Esophagus muscularis mucosa (tissue), 4 donors: ENCODE measurements around the gene CAMSAP2. TPM values are rescaled to one million over a fixed set of nuclear protein-coding genes. Genes with fewer than 3 reads are reported as not detected.

ENCODE experiments used
- DNase-seq: peaks from one replicate; pipeline ENCODE4 v3.0.0-alpha.2; 2017; ENCODE audit errors: extremely low spot score
- H3K27ac ChIP-seq, 4 donors: fragments of 200-600 bp; sonication (generic); replicated peaks in 1 of 4; 1 replicate in 3 of 4; 2 replicates in 1 of 4; pipeline ENCODE4 v1.5.1; 2016 to 2019; ENCODE audit warnings: mild to moderate bottlenecking in 1 of 4
- H3K27me3 ChIP-seq, 4 donors: fragments of 200-600 bp; sonication (generic); one replicate each; pipeline versions ENCODE4 v1.5.1 to v1.6.0; 2016 to 2019
- H3K36me3 ChIP-seq, 4 donors: fragments of 200-600 bp; sonication (generic); one replicate each; pipeline ENCODE4 v1.5.1; 2016 to 2019
- H3K4me1 ChIP-seq, 4 donors: fragments of 200-600 bp; sonication (generic); one replicate each; pipeline ENCODE4 v1.5.1; 2016 to 2019
- H3K4me3 ChIP-seq, 4 donors: fragments of 200-600 bp; sonication (generic); 1 replicate in 2 of 4; 2 replicates in 2 of 4; pipeline ENCODE4 v1.5.1; 2016 to 2019; ENCODE audit warnings: mild to moderate bottlenecking in 4 of 4, moderate library complexity in 1 of 4
- H3K9me3 ChIP-seq, 4 donors: fragments of 200-600 bp; sonication (generic); 1 replicate in 3 of 4; 2 replicates in 1 of 4; pipeline ENCODE4 v1.5.1; 2016 to 2019
- CTCF ChIP-seq, 3 experiments: fragments of 200-600 bp in 2 of 3; fragments of 450-650 bp in 1 of 3; sonication (generic) in 2 of 3; IDR thresholded peaks; one replicate each; pipeline ENCODE4 v1.5.1; 2017 to 2019; ENCODE audit warnings: antibody characterized with exemption in 3 of 3, mild to moderate bottlenecking in 2 of 3, moderate library complexity in 1 of 3
- EP300 ChIP-seq: sonication (generic); formaldehyde crosslinking; IDR thresholded peaks from one replicate; pipeline ENCODE4 v1.6.1; 2017; ENCODE audit warnings: antibody characterized with exemption
- POLR2A ChIP-seq: fragments of 450-650 bp; IDR thresholded peaks from one replicate; pipeline ENCODE4 v1.6.1; 2017; ENCODE audit warnings: antibody characterized with exemption, moderate library complexity, mild to moderate bottlenecking, low read depth
- POLR2AphosphoS5 ChIP-seq, 2 donors: sonication (generic); formaldehyde crosslinking; IDR thresholded peaks; one replicate each; pipeline ENCODE4 v1.6.1; 2017; ENCODE audit warnings: antibody characterized with exemption in 2 of 2
- WGBS: methylation state at CpG from one replicate; pipeline ENCODE4 v1.1.5; 2018; 5-methylcytosine and 5-hydroxymethylcytosine counted together
- intact Hi-C: fragments of 100-400 bp; cut with DNase I; formaldehyde crosslinking; loops from one replicate; pipeline ENCODE4 v1.15.1; 2023
- total RNA-seq, 4 donors: library from RNA; depleted of rRNA; stranded (reverse); fragments of >200 nt; gene quantifications; one replicate each; pipeline versions ENCODE4 v1.1.0 to v1.2.1, GENCODE V29; 2016

The CAMSAP2 gene
- total RNA-seq, 4 donors from 2014 or later = 34.6 to 44.0 (median 38.4) TPM

- H3K9me3 ChIP-seq = no peaks in the 10 kb centered on the region
- WGBS = 99% methylated on average over 5 of the region's 5 CpGs
- TF ChIP-seq POLR2AphosphoS5 (IDR thresholded peaks at IDR 0.05) (no peak), POLR2A (no peak), EP300 (no peak), CTCF (IDR thresholded peaks at IDR 0.05) (no peak)
- no peak for DNase-seq
- H3K4me3 ChIP-seq = no peak overlapping the region
- H3K27ac ChIP-seq = no peak overlapping the region
- H3K36me3 ChIP-seq = no peaks in the 10 kb centered on the region
- no peaks in the 10 kb centered on the region for H3K4me1 ChIP-seq
- intact Hi-C loops = no loop called here
- peaks cover 0 to 4% (median 0%) of the 10 kb centered on the region in 4 donors for H3K27me3 ChIP-seq
Measured at GRCh38 chr1:200903793-200904192, 165.1 kb downstream of the CAMSAP2 start.

GRCh38 chr1:200904772-200905171 is 166.1 kb downstream of the CAMSAP2 start:
- TF ChIP-seq EP300 (no peak), POLR2AphosphoS5 (IDR thresholded peaks at IDR 0.05) (no peak), POLR2A (no peak), CTCF (IDR thresholded peaks at IDR 0.05) (no peak)
- no peak for DNase-seq
- H3K27ac ChIP-seq = no peak overlapping the region
- intact Hi-C loops = no loop called here
- H3K27me3 ChIP-seq = peaks cover 0 to 4% (median 0%) of the 10 kb centered on the region in 4 donors
- no peaks in the 10 kb centered on the region for H3K4me1 ChIP-seq
- H3K36me3 ChIP-seq = no peaks in the 10 kb centered on the region
- H3K4me3 ChIP-seq = no peak overlapping the region
- no peaks in the 10 kb centered on the region for H3K9me3 ChIP-seq

GRCh38 chr1:200905411-200906052 is 166.8 kb downstream of the CAMSAP2 start:
- Histone ChIP-seq H3K36me3 (no peaks in the 10 kb centered on the region), H3K9me3 (no peaks in the 10 kb centered on the region), H3K4me1 (no peaks in the 10 kb centered on the region), H3K27me3 (peaks cover 0 to 4% (median 0%) of the 10 kb centered on the region in 4 donors), H3K27ac (no peak overlapping the region), H3K4me3 (no peak overlapping the region)
- intact Hi-C loops = no loop called here
- TF ChIP-seq POLR2AphosphoS5 (IDR thresholded peaks at IDR 0.05) = no peak
- no peak for TF ChIP-seq POLR2A
- TF ChIP-seq EP300 = no peak
- TF ChIP-seq CTCF (IDR thresholded peaks at IDR 0.05) = no peak
- 79% methylated on average over 4 of the region's 4 CpGs for WGBS
- no peak for DNase-seq

- Histone ChIP-seq H3K4me3 (no peak overlapping the region), H3K36me3 (no peaks in the 10 kb centered on the region), H3K4me1 (no peaks in the 10 kb centered on the region), H3K27me3 (peaks cover 0 to 4% (median 0%) of the 10 kb centered on the region in 4 donors), H3K9me3 (no peaks in the 10 kb centered on the region), H3K27ac (no peak overlapping the region)
- intact Hi-C loops = no loop called here
- DNase-seq = no peak
- WGBS = 95% methylated on average over 2 of the region's 2 CpGs
- TF ChIP-seq EP300 (no peak), POLR2A (no peak), CTCF (IDR thresholded peaks at IDR 0.05) (no peak), POLR2AphosphoS5 (IDR thresholded peaks at IDR 0.05) (no peak)
Measured at GRCh38 chr1:200906491-200906890, 167.8 kb downstream of the CAMSAP2 start.

- intact Hi-C loops = no loop called here
- 81% methylated on average over 5 of the region's 5 CpGs for WGBS
- H3K27ac ChIP-seq = no peak overlapping the region
- DNase-seq = no peak
- no peaks in the 10 kb centered on the region for H3K36me3 ChIP-seq
- peaks cover 0 to 4% (median 0%) of the 10 kb centered on the region in 4 donors for H3K27me3 ChIP-seq
- no peaks in the 10 kb centered on the region for H3K4me1 ChIP-seq
- no peaks in the 10 kb centered on the region for H3K9me3 ChIP-seq
- no peak for TF ChIP-seq POLR2A
- TF ChIP-seq EP300 = no peak
- no peak for TF ChIP-seq CTCF (IDR thresholded peaks at IDR 0.05)
- TF ChIP-seq POLR2AphosphoS5 (IDR thresholded peaks at IDR 0.05) = no peak
- H3K4me3 ChIP-seq = no peak overlapping the region
Measured at GRCh38 chr1:200907611-200908097, 169.0 kb downstream of the CAMSAP2 start.
